Activated CD8-positive, alpha-beta T cell treated with anti-CD3 and anti-CD28 coated beads for 36 hours (primary cell): ENCODE measurements around the gene TBC1D2B. TPM values are rescaled to one million over a fixed set of nuclear protein-coding genes. Genes with fewer than 3 reads are reported as not detected.
"Not testable (repeated sequence)": the region's sequence is repeated elsewhere in the genome, so short reads cannot be mapped to it uniquely, and the experiment has no call there.

Experiments
- ATAC-seq: fragments of 200-7000 bp; cut with Tn5 transposase; one replicate; pipeline ENCODE4 v1.10.0; 2021; ENCODE audit warnings: mild to moderate bottlenecking, moderate library complexity
- CTCF ChIA-PET: fragments of 350-600 bp; sonication (Branson Sonifier 250); formaldehyde crosslinking; loops from one replicate; lab custom pipeline; 2021; ENCODE audit warnings: antibody characterized with exemption; lab: Charles Lee
- POLR2A ChIA-PET: fragments of 350-600 bp; sonication (Branson Sonifier 250); formaldehyde crosslinking; loops from one replicate; lab custom pipeline; 2021; ENCODE audit warnings: antibody characterized with exemption; lab: Charles Lee
- DNase-seq: peaks from one replicate; pipeline ENCODE4 v3.0.0-alpha.2; 2020
- H3K27ac Mint-ChIP-seq: one replicate; pipeline ENCODE4 v1.8.0; 2021; ENCODE audit warnings: mild to moderate bottlenecking, mixed read lengths
- H3K27me3 Mint-ChIP-seq: one replicate; pipeline ENCODE4 v1.8.0; 2021; ENCODE audit warnings: mixed read lengths
- H3K36me3 Mint-ChIP-seq: one replicate; pipeline ENCODE4 v1.8.0; 2021; ENCODE audit warnings: low read depth, mixed read lengths
- H3K4me1 Mint-ChIP-seq: one replicate; pipeline ENCODE4 v1.8.0; 2021; ENCODE audit warnings: low read depth, mixed read lengths
- H3K4me3 Mint-ChIP-seq: one replicate; pipeline ENCODE4 v1.8.0; 2021; ENCODE audit warnings: mild to moderate bottlenecking, moderate library complexity, mixed read lengths
- H3K9me3 Mint-ChIP-seq: one replicate; pipeline ENCODE4 v1.8.0; 2021; ENCODE audit warnings: mixed read lengths
- intact Hi-C: fragments of 100-400 bp; cut with micrococcal nuclease; formaldehyde crosslinking; loops from one replicate; pipeline ENCODE4 v1.10.0; 2022
- total RNA-seq, 2 experiments: library from RNA; stranded (reverse); gene quantifications; one replicate each; pipeline ENCODE4 v1.2.3, GENCODE V29; 2021
- TF ChIP-seq, protein P1 (sequence below): fragments of 200-600 bp; IDR thresholded peaks from one replicate; pipeline ENCODE4 v1.8.0; 2022; ENCODE audit warnings: antibody characterized with exemption, mild to moderate bottlenecking

Gene TBC1D2B
- total RNA-seq, 2 experiments from 2014 or later = 62.9 to 65.7 TPM

DNA sequence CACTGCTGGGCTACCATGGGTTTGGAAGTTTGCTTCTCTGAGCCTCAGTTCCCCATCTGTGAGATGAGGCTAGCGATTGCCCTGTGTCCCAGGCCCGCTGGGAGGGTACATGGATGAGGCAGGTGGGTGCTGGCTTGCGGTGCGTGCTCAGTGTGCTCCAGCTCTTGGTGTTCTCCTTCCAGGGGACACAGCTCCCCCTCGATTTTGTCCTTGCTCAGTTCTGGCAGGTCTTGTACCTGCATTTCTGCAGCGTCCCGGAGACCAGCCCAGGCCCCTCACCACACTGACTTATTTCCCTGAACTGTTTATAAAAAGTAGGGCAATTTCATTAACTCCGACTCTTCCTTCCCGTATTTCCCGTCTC lies 95.4 kb downstream of the TBC1D2B start:
- TF ChIP-seq, protein P1, sequence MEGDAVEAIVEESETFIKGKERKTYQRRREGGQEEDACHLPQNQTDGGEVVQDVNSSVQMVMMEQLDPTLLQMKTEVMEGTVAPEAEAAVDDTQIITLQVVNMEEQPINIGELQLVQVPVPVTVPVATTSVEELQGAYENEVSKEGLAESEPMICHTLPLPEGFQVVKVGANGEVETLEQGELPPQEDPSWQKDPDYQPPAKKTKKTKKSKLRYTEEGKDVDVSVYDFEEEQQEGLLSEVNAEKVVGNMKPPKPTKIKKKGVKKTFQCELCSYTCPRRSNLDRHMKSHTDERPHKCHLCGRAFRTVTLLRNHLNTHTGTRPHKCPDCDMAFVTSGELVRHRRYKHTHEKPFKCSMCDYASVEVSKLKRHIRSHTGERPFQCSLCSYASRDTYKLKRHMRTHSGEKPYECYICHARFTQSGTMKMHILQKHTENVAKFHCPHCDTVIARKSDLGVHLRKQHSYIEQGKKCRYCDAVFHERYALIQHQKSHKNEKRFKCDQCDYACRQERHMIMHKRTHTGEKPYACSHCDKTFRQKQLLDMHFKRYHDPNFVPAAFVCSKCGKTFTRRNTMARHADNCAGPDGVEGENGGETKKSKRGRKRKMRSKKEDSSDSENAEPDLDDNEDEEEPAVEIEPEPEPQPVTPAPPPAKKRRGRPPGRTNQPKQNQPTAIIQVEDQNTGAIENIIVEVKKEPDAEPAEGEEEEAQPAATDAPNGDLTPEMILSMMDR = no peak
- intact Hi-C loops = no loop called here
- Mint-ChIP-seq H3K27me3 (peaks cover 2% of the 10 kb centered on the region), H3K4me3 (no peak overlapping the region), H3K9me3 (no peaks in the 10 kb centered on the region), H3K36me3 (no peaks in the 10 kb centered on the region), H3K4me1 (no peaks in the 10 kb centered on the region), H3K27ac (no peak overlapping the region)
- CTCF ChIA-PET = interaction anchor here (0.6 to 1.0 kb wide), 2 partner anchors 15 to 23 kb away, joined by 3 read pairs; no protein-coding TSS in a partner anchor
- no peak for DNase-seq
- POLR2A ChIA-PET = no interaction called here
- no peak for ATAC-seq

DNA sequence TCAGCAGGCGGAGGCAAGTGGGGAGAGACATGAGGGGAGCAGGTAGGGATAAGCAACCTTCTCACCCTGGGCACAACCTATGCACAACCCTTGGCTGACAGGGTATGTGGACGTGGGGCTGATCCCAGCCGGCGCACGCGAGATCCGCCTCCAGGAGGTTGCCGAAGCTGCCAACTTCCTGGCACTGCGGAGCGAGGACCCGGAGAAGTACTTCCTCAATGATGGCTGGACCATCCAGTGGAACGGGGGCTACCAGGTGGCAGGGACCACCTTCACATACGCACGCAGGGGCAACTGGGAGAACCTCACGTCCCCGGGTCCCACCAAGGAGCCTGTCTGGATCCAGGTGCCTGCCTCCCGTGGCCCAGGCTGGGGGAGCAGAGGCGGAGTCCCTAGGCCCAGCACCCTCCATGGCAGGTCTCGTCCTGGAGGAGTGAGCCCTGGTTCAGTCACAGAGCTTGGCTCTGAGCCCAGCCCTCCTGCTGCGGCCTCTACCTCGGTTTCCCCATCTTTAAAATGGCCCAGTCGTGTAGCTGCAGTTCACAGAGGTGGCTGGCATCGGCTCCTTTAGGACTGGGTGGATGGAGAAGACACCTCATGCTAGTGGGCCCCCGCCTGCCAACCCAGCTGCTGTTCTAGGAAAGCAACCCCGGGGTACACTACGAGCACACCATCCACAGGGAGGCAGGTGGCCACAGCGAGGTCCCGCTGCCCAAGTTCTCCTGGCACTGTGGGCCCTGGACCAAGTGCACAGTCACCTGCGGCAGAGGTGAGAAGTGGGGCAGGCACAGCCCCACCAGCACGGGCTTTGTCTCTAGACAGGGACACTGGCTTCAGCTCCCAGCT lies 96.0 kb downstream of the TBC1D2B start:
- ATAC-seq (no peak), DNase-seq (no peak)
- Mint-ChIP-seq H3K4me1 (no peaks in the 10 kb centered on the region), H3K4me3 (no peak overlapping the region), H3K36me3 (no peaks in the 10 kb centered on the region), H3K27me3 (peaks cover 2% of the 10 kb centered on the region), H3K9me3 (no peaks in the 10 kb centered on the region), H3K27ac (no peak overlapping the region)
- TF ChIP-seq, protein P1 = no peak
- ChIA-PET CTCF (interaction anchor here (0.8 to 1.2 kb wide), 3 partner anchors 23 to 259 kb away, joined by 3 read pairs; no protein-coding TSS in a partner anchor), POLR2A (no interaction called here)
- intact Hi-C loops = no loop called here

DNA sequence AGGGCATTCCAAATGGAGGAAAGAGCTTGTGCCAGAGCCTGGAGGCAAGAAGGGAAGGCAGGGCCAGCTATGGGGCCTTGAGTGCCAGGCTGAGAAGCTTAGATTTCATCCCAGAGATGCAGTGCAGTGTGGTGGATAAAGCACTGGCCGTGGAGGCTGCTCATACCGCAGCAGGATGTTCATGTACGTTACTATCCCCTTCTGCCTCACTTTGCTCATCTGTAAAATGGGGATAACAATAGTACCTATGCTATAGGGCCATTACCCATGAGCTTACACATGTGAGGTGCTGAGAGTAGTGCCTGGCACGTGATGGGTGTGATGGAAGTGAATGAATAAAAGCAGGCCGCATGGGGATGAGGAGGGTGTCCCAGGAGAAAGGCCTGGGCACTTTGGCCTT lies 96.8 kb downstream of the TBC1D2B start:
- H3K4me1 Mint-ChIP-seq, H3K9me3 Mint-ChIP-seq, DNase-seq, ATAC-seq, POLR2A ChIA-PET, H3K27me3 Mint-ChIP-seq, intact Hi-C loops, H3K4me3 Mint-ChIP-seq, H3K27ac Mint-ChIP-seq, H3K36me3 Mint-ChIP-seq: not testable (repeated sequence)
- CTCF ChIA-PET = interaction anchor here (1.2 kb wide), 1 partner anchor 128 kb away, joined by 3 read pairs; no protein-coding TSS in a partner anchor

DNA sequence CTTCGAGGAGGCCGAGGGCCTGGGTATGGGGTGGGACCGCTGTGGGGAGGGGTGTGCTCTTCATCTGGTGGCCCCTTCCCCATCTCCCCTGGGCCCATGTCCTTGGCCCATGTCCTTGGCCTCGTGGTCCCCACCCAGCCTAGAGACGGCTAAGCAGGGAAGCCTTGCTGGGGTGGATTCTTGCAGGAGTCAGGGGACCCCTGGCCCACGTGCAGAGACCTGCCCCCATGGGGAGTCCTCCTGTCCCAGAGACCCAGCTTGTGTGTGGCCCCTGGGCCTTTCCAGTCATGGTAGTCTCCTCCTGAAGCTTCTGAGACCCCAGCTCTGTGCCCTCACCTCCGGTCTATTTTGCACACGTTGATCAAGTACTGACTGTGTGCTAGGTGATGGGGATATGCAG lies 97.4 kb downstream of the TBC1D2B start:
- Mint-ChIP-seq H3K27ac (no peak overlapping the region), H3K4me3 (no peak overlapping the region), H3K4me1 (no peaks in the 10 kb centered on the region), H3K36me3 (no peaks in the 10 kb centered on the region), H3K27me3 (peaks cover 2% of the 10 kb centered on the region), H3K9me3 (no peaks in the 10 kb centered on the region)
- TF ChIP-seq, protein P1 = no peak
- DNase-seq (no peak), ATAC-seq (no peak)
- ChIA-PET CTCF (interaction anchor here (1.2 kb wide), 1 partner anchor 128 kb away, joined by 3 read pairs; no protein-coding TSS in a partner anchor), POLR2A (no interaction called here)
- intact Hi-C loops = no loop called here

DNA sequence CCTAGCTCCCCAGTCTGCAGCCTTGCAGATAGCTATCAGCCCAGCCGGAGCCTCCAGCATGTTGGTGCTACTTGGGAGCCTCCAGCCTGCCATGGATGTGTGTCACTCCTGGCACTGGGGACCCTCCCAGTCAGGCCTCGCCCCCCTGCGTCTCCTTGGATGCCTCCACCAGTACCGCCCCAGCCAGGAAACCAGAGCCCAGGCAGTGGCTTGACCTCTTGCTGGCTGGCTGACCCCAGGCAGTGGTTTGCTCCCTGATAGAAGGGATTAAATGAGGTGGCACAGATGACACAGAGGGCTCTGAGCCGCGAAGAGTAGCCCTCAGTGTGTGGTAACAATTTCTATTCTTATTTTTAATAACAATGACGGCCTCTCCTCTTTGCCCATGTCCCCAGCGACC lies 98.4 kb downstream of the TBC1D2B start:
- H3K36me3 Mint-ChIP-seq, DNase-seq, CTCF ChIA-PET, H3K27me3 Mint-ChIP-seq, H3K4me3 Mint-ChIP-seq, POLR2A ChIA-PET, intact Hi-C loops, H3K4me1 Mint-ChIP-seq, H3K9me3 Mint-ChIP-seq, H3K27ac Mint-ChIP-seq, ATAC-seq: not testable (repeated sequence)

DNA sequence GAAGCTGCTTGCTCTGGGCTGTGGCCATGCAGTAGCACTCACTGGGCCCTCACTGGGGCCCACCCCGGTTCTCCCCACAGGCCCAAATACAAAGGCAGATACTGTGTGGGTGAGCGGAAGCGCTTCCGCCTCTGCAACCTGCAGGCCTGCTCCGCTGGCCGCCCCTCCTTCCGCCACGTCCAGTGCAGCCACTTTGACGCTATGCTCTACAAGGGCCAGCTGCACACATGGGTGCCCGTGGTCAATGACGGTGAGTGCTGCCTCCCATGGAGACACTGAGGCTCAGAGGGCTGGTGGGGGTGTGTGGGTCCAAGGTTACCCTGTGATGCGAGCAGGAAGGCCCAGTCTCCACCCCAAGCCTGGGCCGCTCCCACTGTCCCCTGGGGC lies 98.8 kb downstream of the TBC1D2B start:
- H3K27me3 Mint-ChIP-seq, intact Hi-C loops, H3K9me3 Mint-ChIP-seq, POLR2A ChIA-PET, CTCF ChIA-PET, H3K4me3 Mint-ChIP-seq, H3K27ac Mint-ChIP-seq, H3K36me3 Mint-ChIP-seq, H3K4me1 Mint-ChIP-seq, DNase-seq, ATAC-seq: not testable (repeated sequence)

DNA sequence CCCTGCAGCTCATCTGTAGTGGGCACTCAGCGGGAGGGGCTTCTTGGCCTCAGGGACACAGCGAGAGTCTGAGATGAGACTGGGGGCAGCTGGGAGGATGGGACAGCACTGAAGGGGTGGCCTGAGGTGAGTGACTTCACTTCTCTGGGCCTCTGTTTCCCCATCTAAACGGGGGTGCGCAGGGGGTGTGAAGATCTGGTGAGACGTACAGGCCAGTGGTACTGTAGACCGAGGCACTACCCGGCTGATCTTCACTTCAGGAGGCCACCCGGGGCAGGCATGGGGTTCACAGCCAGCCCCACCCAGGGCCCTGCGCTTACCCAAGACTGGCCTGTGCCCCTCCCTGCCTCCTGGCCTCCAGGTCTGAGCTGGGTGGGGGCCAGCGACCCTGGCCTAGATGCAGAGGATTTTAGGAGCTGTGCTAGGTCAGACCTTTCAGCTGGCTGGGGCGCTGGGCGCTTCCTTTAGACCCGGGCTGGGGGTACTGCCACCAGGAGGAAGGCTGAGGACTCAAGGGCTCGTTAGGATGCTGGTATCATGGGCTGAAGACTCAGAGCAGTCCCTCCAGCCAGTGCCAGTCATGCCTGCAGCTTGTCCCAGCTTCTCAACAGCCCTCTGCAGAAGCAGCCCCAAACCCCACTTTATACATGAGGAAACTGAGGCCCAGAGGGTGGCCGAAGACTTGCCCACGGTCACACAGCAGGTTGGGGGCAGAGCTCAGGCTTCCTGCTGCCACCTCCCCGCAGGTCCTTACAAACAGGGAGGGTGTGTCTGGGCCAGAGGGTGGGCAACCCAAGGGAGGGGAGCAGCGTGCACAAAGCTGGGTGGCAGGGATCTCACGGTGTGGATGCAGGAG lies 99.4 kb downstream of the TBC1D2B start:
- intact Hi-C loops, H3K9me3 Mint-ChIP-seq, H3K4me1 Mint-ChIP-seq, H3K27ac Mint-ChIP-seq, DNase-seq, ATAC-seq, CTCF ChIA-PET, POLR2A ChIA-PET, H3K27me3 Mint-ChIP-seq, H3K36me3 Mint-ChIP-seq, H3K4me3 Mint-ChIP-seq: not testable (repeated sequence)

DNA sequence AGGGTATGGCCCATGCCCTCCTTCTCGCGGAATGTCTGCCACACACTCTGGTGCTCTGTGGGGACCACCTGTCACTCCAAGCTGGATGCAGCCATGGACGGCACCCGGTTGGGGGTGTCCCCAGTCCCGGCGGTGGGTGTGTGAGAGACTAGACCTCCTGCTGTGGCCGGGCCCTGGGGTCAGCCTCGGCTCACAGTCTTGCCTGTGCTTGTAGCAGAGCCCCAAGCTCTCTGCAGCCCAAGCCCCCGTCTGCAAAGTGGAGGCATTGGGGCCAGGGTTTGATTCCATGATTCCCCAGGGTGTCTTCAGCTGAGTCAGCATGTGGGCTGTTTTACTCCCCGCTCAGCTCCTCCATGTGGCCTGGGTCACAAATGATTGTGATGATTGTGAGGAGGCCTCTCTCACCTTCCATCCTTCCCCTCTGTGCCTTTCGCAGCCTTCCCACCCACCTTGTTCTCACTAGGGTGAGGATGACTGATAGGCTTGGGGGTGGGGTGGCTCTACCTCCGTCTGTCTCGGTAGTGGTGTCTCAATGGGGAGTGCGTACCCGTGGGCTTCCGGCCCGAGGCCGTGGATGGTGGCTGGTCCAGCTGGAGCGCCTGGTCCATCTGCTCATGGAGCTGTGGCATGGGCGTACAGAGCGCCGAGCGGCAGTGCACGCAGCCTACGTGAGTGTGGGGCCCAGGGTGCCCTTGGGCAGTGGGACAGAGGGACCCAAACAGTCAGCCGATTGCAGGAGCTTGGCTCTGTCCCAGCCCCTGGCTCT lies 100.6 kb downstream of the TBC1D2B start:
- H3K27me3 Mint-ChIP-seq, CTCF ChIA-PET, intact Hi-C loops, H3K4me3 Mint-ChIP-seq, H3K27ac Mint-ChIP-seq, H3K4me1 Mint-ChIP-seq, H3K36me3 Mint-ChIP-seq, DNase-seq, H3K9me3 Mint-ChIP-seq, ATAC-seq, POLR2A ChIA-PET: not testable (repeated sequence)
